ENCODE data around the gene AGBL4. TPM values are rescaled to one million over a fixed set of nuclear protein-coding genes. Genes with fewer than 3 reads are reported as not detected.

The AGBL4 gene
- total RNA-seq, 1 experiment from 2014 or later: 0.10 TPM

DNA sequence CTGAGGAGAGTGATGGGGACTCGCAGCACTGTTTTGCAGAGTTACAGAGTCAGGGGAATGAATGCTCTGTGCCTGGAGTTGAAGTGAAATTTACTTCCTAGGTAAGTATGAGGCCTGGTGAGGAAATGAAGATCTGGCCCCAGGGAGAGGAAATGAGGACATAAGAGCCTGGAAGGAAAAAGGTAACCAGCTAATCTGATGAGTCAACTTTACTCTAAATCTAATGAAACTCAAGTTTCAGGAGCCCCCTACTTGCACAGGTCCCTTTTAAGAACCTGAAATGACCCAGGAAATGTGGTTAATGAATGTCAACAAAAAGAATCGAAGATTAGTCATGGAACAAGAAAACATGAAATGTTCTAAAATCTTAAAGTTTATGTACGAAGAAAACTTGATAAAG is 599.0 kb downstream of the AGBL4 start:
- Histone ChIP-seq H3K9me3 (replicated peaks) (no peaks in the 10 kb centered on the region), H3K4me3 (no peak overlapping the region), H3K36me3 (no peaks in the 10 kb centered on the region), H3K4me1 (no peaks in the 10 kb centered on the region), H3K27ac (no peak overlapping the region), H3K27me3 (no peaks in the 10 kb centered on the region)
- DNase-seq: peak in 1 of 2 experiments; percentile 28

DNA sequence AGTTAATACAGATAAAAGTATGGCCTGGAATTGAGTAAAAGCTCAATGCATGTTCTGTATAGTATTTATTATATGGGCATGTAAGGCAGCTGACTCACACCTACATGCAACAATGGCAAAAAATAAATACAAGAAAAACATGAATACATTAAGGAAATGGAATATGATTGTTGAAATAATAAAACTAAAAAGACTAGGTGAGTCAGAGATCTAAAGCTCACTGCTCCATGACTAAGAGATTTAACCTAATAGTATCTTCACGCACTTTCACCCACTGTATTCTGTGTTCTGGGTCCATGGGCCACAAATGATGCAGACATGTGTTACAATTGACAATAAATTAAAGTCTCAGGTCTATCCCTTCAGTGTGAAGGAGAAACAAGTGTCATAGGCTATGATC is 607.0 kb downstream of the AGBL4 start:
- no peak for DNase-seq
- Histone ChIP-seq H3K27ac (no peak overlapping the region), H3K4me3 (no peak overlapping the region), H3K4me1 (no peaks in the 10 kb centered on the region), H3K36me3 (no peaks in the 10 kb centered on the region), H3K27me3 (no peaks in the 10 kb centered on the region; the same call in 1 of the 2 replicates), H3K9me3 (replicated peaks) (no peaks in the 10 kb centered on the region)

DNA sequence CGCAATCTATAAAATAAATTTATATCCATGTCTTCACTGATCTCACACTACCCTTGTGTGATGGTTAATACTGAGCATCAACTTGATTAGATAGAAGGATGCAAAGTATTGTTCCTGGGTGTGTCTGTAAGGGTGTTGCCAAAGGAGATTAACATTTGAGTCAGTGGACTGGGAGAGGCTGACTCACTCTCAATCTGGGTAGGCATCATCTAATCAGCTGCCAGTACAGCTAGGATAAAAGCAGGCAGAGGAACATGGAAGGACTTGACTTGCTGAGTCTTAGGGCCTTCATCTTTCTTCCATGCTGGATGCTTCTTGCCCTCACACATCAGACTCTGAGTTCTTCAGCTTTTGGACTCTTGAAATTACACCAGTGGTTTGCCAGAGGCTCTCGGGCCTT is 615.4 kb downstream of the AGBL4 start:
- no peak overlapping the region for H3K4me3 ChIP-seq
- no peaks in the 10 kb centered on the region for H3K4me1 ChIP-seq
- no peaks in the 10 kb centered on the region for H3K36me3 ChIP-seq

DNA sequence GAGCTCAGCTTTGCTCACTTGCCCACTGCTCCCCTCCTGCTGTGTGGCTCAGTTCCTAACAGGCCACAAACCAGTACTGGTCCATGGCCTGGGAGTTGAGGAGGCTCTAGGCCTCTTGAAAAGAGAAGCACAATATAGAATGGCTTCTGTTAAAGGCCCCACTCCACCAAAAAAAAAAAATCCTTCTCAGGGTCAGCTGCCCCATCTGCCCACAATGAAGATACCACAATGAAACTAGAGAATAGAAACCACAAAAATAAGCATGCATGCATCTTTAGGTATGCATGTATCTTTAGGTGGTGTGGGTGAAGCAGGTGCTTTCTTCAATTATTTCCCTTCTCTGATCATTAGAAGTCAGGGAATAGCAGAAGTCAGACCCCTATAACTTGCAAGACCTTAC is 626.7 kb downstream of the AGBL4 start:
- Histone ChIP-seq H3K27ac (no peak overlapping the region), H3K4me3 (no peak overlapping the region), H3K9me3 (replicated peaks) (no peaks in the 10 kb centered on the region), H3K4me1 (no peaks in the 10 kb centered on the region), H3K36me3 (no peaks in the 10 kb centered on the region), H3K27me3 (no peaks in the 10 kb centered on the region)
- DNase-seq: no peak

More for the DNA sequence above, 615.4 kb downstream of the AGBL4 start:
- no peaks in the 10 kb centered on the region for H3K27me3 ChIP-seq
- no peak overlapping the region for H3K27ac ChIP-seq
- no peak for DNase-seq
- no peaks in the 10 kb centered on the region for H3K9me3 ChIP-seq (replicated peaks)

DNA sequence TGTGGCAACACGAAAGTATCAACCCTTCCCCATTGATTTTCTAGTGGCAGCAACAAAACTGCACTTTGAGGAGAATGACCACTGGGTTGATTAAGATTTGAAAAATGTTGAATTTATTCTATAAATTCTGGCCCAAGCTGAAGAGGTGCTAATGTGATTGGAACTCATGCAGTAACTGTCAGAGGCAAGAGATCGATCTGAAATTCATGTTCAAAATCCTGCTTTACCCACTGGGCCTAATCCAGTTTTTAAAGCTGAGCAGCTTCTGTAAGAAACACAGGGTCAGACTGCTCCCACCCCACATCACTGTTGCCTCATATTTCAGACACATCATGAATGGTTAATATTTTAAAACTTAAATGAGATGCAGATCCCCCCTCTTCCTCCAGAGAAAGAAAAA is 629.6 kb downstream of the AGBL4 start:
- H3K4me1 ChIP-seq: no peaks in the 10 kb centered on the region
- no peaks in the 10 kb centered on the region for H3K36me3 ChIP-seq
- no peak overlapping the region for H3K4me3 ChIP-seq
- H3K27me3 ChIP-seq: no peaks in the 10 kb centered on the region
- no peak overlapping the region for H3K27ac ChIP-seq
- DNase-seq: no peak
- no peaks in the 10 kb centered on the region for H3K9me3 ChIP-seq (replicated peaks)

DNA sequence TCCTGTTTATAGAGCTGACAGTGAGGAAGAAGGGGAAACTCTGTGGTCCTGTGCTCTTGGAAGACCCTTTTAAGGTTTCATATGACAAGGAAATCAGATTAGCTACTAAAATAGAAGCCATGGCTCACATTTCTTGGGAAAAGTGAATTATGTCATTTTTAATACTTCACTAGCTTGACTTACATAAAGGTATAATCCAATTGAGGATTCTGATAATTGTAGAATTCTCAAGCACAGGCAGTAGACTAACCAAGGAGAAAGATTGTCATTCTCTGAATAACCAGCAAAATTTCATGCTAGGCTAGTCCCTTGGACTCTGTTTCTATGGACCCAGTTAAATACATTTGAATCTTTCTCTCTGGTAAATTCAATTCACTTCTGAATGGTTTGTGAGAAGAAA is 634.1 kb downstream of the AGBL4 start:
- Histone ChIP-seq H3K27me3 (no peaks in the 10 kb centered on the region), H3K27ac (no peak overlapping the region), H3K9me3 (replicated peaks) (no peaks in the 10 kb centered on the region), H3K36me3 (no peaks in the 10 kb centered on the region), H3K4me1 (no peaks in the 10 kb centered on the region), H3K4me3 (no peak overlapping the region)
- DNase-seq: no peak

DNA sequence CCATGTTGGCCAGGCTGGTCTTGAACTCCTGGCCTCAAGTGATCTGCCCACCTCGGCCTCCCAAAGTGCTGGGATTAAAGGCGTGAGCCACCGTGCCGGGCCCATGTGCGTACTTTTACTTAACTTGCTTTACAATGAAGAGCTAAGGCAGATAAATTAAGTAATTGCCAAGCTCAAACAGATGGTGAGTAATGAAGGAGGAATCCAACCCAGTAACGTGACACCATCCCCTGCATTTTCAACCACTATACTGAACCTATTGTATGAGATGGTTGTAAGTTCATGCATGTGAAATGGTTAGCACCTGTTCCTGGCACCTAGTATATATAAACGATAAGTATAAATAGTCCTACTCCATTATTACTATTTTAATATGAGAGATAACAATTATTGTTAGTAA is 659.1 kb downstream of the AGBL4 start:
- Histone ChIP-seq H3K4me3 (no peak overlapping the region), H3K36me3 (no peaks in the 10 kb centered on the region), H3K9me3 (replicated peaks) (0 out of 2 replicates have a peak, but pooled peaks cover 5% of the 10 kb centered on the region), H3K27ac (no peak overlapping the region), H3K4me1 (peaks cover 7% of the 10 kb centered on the region), H3K27me3 (no peaks in the 10 kb centered on the region)
- peak; percentile 37 to 66 for DNase-seq

DNA sequence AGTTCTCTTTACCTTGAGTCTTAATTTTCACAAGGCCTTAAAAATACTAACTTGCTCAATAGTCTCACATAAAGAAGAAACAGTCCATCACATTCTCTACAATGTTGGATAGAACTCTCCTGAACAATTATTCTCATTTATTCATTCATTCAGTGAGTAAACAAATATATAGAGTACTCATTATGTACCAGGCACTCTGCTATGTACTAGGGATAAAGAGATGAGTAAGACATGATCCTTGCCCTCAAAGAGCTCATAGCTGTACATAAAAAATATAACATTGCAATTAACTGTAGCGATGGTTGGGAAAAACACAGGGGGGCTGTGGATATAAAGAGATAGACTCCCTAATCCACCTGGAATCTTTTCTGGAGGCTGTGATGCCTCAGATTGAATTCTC is 660.1 kb downstream of the AGBL4 start:
- Histone ChIP-seq H3K4me1 (peaks cover 7% of the 10 kb centered on the region), H3K27ac (no peak overlapping the region), H3K9me3 (replicated peaks) (0 out of 2 replicates have a peak, but pooled peaks cover 5% of the 10 kb centered on the region), H3K27me3 (no peaks in the 10 kb centered on the region), H3K4me3 (no peak overlapping the region), H3K36me3 (no peaks in the 10 kb centered on the region)
- DNase-seq: no peak

DNA sequence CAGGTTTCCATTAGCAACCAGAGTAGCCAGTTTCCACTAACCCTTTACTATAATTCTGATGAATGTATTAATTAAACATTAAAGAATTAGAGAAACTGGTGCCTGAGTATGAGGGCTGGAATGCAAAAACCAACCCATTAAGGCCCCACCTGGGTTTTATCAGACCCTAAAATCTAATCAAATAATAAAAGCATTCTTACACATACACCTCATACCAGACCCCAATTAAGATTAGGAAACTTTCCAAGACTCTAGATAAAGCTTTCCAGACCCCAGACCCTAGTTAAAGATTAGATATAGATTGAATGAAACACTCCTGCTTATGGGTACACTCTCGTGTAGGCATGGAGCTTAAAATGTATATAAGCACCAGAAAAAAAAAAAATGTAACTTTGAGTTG is 665.7 kb downstream of the AGBL4 start:
- H3K4me1 ChIP-seq: no peaks in the 10 kb centered on the region
- no peak overlapping the region for H3K27ac ChIP-seq
- 0 out of 2 replicates have a peak, but pooled peaks cover 6% of the 10 kb centered on the region for H3K27me3 ChIP-seq
- no peaks in the 10 kb centered on the region for H3K36me3 ChIP-seq
- no peaks in the 10 kb centered on the region for H3K9me3 ChIP-seq (replicated peaks)
- no peak for DNase-seq
- H3K4me3 ChIP-seq: no peak overlapping the region

DNA sequence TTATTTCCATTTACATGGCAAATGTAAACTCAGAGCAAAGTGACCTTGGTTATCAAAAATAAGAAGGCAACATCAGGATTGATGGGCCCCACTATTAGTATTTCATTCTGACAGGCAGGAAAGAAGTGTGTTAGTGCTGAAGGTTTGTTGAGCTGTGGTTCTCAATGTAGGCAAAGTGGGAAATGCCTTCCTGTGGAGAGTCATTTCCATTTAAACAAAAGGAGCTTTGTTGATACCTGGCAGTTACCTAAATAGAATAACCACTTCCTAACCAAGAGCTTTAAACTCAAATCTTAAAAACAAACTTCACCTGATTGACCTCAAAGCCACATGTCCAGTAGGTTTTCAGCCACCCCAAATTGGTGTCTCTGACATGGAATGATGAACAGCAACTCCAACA is 667.2 kb downstream of the AGBL4 start:
- Histone ChIP-seq H3K4me3 (no peak overlapping the region), H3K27ac (no peak overlapping the region), H3K36me3 (no peaks in the 10 kb centered on the region), H3K4me1 (no peaks in the 10 kb centered on the region; the same call in 1 of the 2 replicates), H3K9me3 (replicated peaks) (no peaks in the 10 kb centered on the region), H3K27me3 (0 out of 2 replicates have a peak, but pooled peaks cover 6% of the 10 kb centered on the region)
- no peak for DNase-seq

DNA sequence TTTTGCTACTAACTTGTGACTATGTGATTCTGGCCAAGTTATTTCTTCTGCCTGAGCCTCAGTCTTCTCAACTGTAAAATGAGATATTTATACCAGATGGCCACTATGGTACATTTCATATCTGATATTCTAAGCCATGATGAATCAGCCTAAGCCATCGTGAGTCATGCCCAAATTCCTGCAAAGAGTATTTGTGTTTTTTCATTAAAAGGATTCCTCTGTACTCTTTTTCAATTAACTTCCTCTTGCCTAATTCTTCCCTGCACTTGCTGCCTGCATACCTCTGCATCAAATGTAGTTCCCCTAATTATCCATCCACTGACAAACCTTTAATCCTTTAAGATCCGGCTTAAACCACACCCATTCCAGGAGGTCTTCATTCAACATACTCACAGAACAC is 672.0 kb downstream of the AGBL4 start:
- Histone ChIP-seq H3K4me3 (no peak overlapping the region), H3K4me1 (no peaks in the 10 kb centered on the region; the same call in 1 of the 2 replicates), H3K36me3 (no peaks in the 10 kb centered on the region), H3K9me3 (replicated peaks) (no peaks in the 10 kb centered on the region), H3K27me3 (0 out of 2 replicates have a peak, but pooled peaks cover 6% of the 10 kb centered on the region), H3K27ac (no peak overlapping the region)
- DNase-seq: peak in 1 of 2 experiments; percentile 4

DNA sequence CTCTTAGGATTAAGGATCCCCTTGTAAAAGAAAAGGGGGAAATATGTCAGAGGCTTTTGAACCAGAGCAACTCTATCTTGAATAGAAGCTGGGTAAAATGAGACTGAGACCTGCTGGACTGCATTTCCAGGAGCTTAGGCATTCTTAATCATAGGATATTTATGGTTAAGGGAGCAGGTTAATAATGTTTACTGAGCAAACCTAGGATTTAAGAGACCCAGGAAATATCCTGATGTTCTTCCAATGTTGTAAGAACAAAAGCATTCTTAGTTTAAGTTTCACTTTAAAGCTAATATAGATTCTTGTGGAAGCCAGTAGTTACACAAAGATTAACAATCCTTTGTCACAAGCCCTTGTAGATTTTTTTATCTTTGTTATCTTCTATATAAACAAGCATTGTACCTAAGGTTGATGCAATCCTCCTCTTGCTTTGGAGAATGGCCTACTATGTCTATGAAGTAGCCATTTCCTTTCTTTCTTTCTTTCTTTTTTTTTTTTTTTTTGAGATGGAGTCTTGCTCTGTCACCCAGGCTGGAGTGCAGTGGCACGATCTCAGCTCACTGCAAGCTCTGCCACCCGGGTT is 676.9 kb downstream of the AGBL4 start:
- Histone ChIP-seq H3K4me3 (no peak overlapping the region), H3K9me3 (replicated peaks) (no peaks in the 10 kb centered on the region), H3K27me3 (peaks cover under 1% of the 10 kb centered on the region; the same call in 1 of the 2 replicates), H3K27ac (no peak overlapping the region), H3K36me3 (no peaks in the 10 kb centered on the region), H3K4me1 (no peaks in the 10 kb centered on the region; the same call in 1 of the 2 replicates)
- DNase-seq: no peak

DNA sequence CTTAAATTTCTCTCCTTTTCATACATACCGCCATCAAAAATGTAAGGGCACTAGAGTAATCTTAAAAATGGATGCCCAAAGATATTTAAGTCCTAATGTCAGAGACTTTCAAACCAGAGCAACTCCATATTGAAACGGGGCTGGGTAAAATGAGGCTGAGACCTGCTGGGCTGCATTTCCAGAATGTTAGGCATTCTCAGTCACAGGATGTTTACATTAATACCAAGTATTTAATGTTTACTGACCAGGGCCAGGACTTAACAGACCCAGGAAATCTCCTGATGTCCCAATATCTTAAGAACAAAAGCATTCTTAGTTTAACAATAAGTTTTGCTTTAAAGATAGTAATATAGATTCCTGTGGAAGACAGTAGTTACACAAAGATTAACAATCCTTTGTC is 683.2 kb downstream of the AGBL4 start:
- DNase-seq: no peak
- no peaks in the 10 kb centered on the region for H3K9me3 ChIP-seq (replicated peaks)
- H3K27me3 ChIP-seq: peaks cover 4% of the 10 kb centered on the region; the same call in 1 of the 2 replicates
- no peak overlapping the region for H3K4me3 ChIP-seq
- H3K27ac ChIP-seq: no peak overlapping the region
- no peaks in the 10 kb centered on the region for H3K4me1 ChIP-seq
- no peaks in the 10 kb centered on the region for H3K36me3 ChIP-seq

DNA sequence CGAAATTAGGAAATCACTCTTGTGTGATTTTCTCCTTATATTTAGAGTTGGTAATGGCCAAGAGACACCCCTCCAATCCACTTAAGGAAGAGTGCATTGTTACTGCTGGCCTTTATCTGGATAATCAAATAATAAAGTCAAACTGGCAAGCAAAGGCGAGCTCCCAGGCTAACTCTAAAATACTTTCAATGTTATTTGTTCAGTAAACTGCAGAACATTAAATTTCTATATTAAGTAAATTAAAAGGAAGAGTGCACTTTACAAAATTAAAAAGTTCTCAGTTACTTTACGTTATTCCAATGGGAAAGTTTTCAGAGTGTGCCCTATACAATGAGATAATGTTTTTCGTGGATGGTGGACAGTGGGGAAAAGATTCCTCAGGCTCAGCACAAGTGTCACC is 684.7 kb downstream of the AGBL4 start:
- no peaks in the 10 kb centered on the region for H3K36me3 ChIP-seq
- no peak for DNase-seq

DNA sequence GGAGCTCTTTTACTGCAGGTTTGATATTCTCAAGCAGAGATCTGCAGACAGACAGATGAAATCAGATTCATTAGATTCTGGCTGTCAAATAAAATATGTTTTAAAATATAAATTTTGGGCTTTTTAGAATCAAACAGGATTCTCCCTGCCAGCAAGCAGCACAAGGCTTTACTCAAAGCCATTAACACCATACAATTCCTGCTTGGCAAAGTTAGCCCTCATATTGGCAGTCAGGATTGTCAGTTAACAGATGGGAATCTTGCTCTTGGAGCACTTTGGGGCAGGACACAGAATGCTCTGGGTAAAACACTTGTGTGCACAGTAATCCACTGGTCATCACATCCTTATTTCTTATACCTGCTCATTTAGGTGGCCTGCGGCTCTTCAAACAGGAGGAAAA is 686.5 kb downstream of the AGBL4 start:
- Histone ChIP-seq H3K36me3 (no peaks in the 10 kb centered on the region), H3K9me3 (replicated peaks) (no peaks in the 10 kb centered on the region), H3K4me1 (no peaks in the 10 kb centered on the region), H3K4me3 (no peak overlapping the region), H3K27me3 (peaks cover 4% of the 10 kb centered on the region; the same call in 1 of the 2 replicates), H3K27ac (no peak overlapping the region)
- no peak for DNase-seq

More for the DNA sequence above, 684.7 kb downstream of the AGBL4 start:
- Histone ChIP-seq H3K9me3 (replicated peaks) (no peaks in the 10 kb centered on the region), H3K27ac (no peak overlapping the region), H3K27me3 (peaks cover 4% of the 10 kb centered on the region; the same call in 1 of the 2 replicates), H3K4me1 (no peaks in the 10 kb centered on the region), H3K4me3 (no peak overlapping the region)

DNA sequence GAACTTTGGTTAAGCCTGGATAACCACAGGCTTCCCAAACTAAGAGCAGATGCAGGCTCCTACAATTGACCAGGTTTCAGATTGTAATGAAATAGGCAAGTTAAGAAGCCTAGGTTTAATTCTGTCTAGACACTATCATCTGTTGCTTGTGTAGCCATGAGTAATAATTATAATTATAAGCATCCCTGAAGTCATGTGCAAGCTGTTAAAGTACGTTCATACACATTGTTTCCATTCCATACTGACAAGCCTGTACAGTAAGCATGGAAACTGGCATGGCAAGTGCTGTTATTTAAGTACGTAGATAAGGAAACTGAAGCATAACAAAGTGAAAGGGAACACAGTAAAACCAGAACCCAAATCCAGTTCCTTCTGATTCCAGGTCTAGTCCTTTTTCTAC is 689.8 kb downstream of the AGBL4 start:
- no peak overlapping the region for H3K4me3 ChIP-seq
- H3K27ac ChIP-seq: no peak overlapping the region
- H3K27me3 ChIP-seq: no peaks in the 10 kb centered on the region; the same call in 1 of the 2 replicates
- no peak for DNase-seq
- H3K36me3 ChIP-seq: no peaks in the 10 kb centered on the region
- H3K4me1 ChIP-seq: no peaks in the 10 kb centered on the region
- H3K9me3 ChIP-seq (replicated peaks): no peaks in the 10 kb centered on the region

All from SJCRH30 (cell line).